ENCODE measurements around the gene NPHS2.

NPHS2 gene

DNA sequence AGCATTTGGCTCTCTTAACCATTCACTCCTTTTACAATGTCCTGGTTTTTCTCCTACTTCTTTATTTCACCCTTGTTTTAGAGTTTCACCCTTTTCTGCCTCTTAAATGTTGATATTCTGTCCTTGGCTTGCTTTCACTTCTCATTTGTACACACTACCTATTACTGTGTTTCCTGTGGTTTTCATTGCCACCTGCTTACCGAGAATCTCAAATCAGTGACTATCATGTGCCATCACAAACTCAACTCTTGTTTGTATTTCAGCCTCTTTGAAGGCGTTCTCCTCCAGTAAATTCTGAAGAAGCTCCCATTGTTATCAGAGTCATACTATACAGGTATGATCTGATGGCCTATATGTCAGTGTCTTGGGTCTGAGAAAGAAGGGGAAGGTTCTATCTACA is 65.7 kb downstream of the NPHS2 start:
- no peaks in the 10 kb centered on the region for H3K4me1 ChIP-seq (ENCODE audit: control insufficient read depth in 1 of 2, insufficient read depth in 1 of 2, low read depth in 1 of 2, low read length in 1 of 2)
- no peaks in the 10 kb centered on the region for H3K27me3 ChIP-seq
- TF ChIP-seq, protein P1, sequence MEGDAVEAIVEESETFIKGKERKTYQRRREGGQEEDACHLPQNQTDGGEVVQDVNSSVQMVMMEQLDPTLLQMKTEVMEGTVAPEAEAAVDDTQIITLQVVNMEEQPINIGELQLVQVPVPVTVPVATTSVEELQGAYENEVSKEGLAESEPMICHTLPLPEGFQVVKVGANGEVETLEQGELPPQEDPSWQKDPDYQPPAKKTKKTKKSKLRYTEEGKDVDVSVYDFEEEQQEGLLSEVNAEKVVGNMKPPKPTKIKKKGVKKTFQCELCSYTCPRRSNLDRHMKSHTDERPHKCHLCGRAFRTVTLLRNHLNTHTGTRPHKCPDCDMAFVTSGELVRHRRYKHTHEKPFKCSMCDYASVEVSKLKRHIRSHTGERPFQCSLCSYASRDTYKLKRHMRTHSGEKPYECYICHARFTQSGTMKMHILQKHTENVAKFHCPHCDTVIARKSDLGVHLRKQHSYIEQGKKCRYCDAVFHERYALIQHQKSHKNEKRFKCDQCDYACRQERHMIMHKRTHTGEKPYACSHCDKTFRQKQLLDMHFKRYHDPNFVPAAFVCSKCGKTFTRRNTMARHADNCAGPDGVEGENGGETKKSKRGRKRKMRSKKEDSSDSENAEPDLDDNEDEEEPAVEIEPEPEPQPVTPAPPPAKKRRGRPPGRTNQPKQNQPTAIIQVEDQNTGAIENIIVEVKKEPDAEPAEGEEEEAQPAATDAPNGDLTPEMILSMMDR (IDR thresholded peaks at IDR 0.05), result no peak
- H3K9me3 ChIP-seq, result no peaks in the 10 kb centered on the region
- no peak overlapping the region for H3K27ac ChIP-seq
- no peak overlapping the region for H3K4me3 ChIP-seq (ENCODE audit: low read depth in 1 of 2, low read length in 1 of 2)
- no peaks in the 10 kb centered on the region for H3K36me3 ChIP-seq

DNA sequence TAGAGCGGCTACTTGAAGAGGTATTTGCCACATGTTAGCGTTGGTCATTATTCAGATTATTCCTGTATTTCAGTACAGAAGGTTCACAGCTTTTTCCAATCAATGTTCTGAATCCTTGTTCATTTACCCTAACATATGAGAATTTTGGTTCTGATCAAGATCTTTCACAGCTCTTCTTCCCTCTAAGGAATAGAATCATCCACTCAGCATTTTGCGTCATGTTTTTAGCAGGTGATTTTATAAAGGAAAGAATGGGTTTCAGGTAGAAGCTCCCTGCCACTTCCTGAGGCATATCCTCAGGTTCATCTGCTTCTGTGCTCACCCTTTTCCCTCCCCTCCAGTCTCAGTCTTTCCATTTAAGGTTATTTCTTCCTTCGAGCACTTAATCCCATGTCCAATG is 66.4 kb downstream of the NPHS2 start:
- Histone ChIP-seq H3K36me3 (no peaks in the 10 kb centered on the region), H3K4me1 (ENCODE audit: control insufficient read depth in 1 of 2, insufficient read depth in 1 of 2, low read depth in 1 of 2, low read length in 1 of 2) (no peaks in the 10 kb centered on the region), H3K4me3 (ENCODE audit: low read depth in 1 of 2, low read length in 1 of 2) (no peak overlapping the region), H3K27me3 (no peaks in the 10 kb centered on the region), H3K9me3 (no peaks in the 10 kb centered on the region), H3K27ac (no peak overlapping the region)
- TF ChIP-seq, protein P1 (IDR thresholded peaks at IDR 0.05), result no peak

- no peaks in the 10 kb centered on the region for H3K36me3 ChIP-seq
- no peaks in the 10 kb centered on the region for H3K4me1 ChIP-seq (ENCODE audit: control insufficient read depth in 1 of 2, insufficient read depth in 1 of 2, low read depth in 1 of 2, low read length in 1 of 2)
- no peaks in the 10 kb centered on the region for H3K9me3 ChIP-seq
- TF ChIP-seq, protein P1 (IDR thresholded peaks at IDR 0.05), result no peak
- H3K4me3 ChIP-seq (ENCODE audit: low read depth in 1 of 2, low read length in 1 of 2), result no peak overlapping the region
- H3K27me3 ChIP-seq, result no peaks in the 10 kb centered on the region
- no peak overlapping the region for H3K27ac ChIP-seq
Observed at GRCh38 chr1:179506199-179506598, 69.5 kb downstream of the NPHS2 start.

All from neutrophil (primary cell).